Neural cell (in vitro differentiated cells): Measurements from ENCODE around the gene KCNK15.
A peak's percentile ranks its signal among the peaks of the same experiment; 100 is the strongest.

Experiments used
- EP300 ChIP-seq: fragments of 450-650 bp; conservative IDR thresholded peaks from 2 replicates; pipeline ENCODE4 v1.6.1; 2014; ENCODE audit warnings: antibody characterized with exemption, mild to moderate bottlenecking, moderate library complexity; ENCODE audit not compliant: poor library complexity, severe bottlenecking
- EZH2 ChIP-seq: fragments of 200-600, 300-800 bp; shearing (Covaris generic), sonication (generic); IDR thresholded peaks from 2 replicates; pipeline ENCODE4 v1.6.1; 2014; ENCODE audit warnings: antibody characterized with exemption, low read length, borderline replicate concordance, mild to moderate bottlenecking; ENCODE audit not compliant: insufficient read depth, poor library complexity, severe bottlenecking
- TF ChIP-seq, protein P1 (sequence below): fragments of 450-650 bp; IDR thresholded peaks from 2 replicates; pipeline ENCODE4 v1.5.1; 2014; ENCODE audit warnings: antibody characterized with exemption, mild to moderate bottlenecking, moderate library complexity; ENCODE audit not compliant: poor library complexity, severe bottlenecking

DNA sequence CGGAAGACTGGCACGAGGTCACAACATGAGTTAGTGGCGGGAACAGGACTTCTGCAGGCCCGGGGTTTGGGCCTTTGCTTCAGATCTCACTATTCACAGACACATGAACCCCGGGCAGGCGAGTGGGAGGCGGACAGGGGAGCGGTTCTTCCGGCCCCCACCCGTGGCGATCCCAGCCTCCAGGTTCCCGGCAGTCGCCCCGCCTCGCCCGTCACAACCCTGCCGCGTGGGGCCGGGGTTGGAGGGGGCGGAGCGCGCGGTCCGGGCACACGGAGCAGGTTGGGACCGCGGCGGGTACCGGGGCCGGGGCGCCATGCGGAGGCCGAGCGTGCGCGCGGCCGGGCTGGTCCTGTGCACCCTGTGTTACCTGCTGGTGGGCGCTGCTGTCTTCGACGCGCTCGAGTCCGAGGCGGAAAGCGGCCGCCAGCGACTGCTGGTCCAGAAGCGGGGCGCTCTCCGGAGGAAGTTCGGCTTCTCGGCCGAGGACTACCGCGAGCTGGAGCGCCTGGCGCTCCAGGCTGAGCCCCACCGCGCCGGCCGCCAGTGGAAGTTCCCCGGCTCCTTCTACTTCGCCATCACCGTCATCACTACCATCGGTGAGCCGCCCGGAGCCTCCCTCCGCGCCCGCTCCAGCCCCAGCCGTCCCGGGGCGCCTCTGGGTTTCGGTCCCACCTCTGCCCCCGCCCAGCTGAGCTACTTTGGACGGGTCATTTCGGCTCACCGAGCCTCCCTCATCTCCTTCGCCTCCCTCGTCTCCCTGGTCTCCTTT, at the start of gene KCNK15:
- TF ChIP-seq, protein P1, sequence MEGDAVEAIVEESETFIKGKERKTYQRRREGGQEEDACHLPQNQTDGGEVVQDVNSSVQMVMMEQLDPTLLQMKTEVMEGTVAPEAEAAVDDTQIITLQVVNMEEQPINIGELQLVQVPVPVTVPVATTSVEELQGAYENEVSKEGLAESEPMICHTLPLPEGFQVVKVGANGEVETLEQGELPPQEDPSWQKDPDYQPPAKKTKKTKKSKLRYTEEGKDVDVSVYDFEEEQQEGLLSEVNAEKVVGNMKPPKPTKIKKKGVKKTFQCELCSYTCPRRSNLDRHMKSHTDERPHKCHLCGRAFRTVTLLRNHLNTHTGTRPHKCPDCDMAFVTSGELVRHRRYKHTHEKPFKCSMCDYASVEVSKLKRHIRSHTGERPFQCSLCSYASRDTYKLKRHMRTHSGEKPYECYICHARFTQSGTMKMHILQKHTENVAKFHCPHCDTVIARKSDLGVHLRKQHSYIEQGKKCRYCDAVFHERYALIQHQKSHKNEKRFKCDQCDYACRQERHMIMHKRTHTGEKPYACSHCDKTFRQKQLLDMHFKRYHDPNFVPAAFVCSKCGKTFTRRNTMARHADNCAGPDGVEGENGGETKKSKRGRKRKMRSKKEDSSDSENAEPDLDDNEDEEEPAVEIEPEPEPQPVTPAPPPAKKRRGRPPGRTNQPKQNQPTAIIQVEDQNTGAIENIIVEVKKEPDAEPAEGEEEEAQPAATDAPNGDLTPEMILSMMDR = peak; percentile 24
- no peak for TF ChIP-seq EZH2
- TF ChIP-seq EP300 = no peak
